Skeletal muscle cell (primary cell): ENCODE measurements around the gene CDC42BPA.
"Not testable (repeated sequence)": the region's sequence is repeated elsewhere in the genome, so short reads cannot be mapped to it uniquely, and the experiment has no call there.

Source experiments
- DNase-seq: peaks from one replicate; pipeline ENCODE4 v3.0.0-alpha.2; 2010; ENCODE audit warnings: low read depth
- H3K4me3 ChIP-seq: 2 replicates; pipeline ENCODE4 v1.5.1; 2011; ENCODE audit warnings: low read depth, mild to moderate bottlenecking, control low read depth, low read length, moderate library complexity

Gene CDC42BPA

DNA sequence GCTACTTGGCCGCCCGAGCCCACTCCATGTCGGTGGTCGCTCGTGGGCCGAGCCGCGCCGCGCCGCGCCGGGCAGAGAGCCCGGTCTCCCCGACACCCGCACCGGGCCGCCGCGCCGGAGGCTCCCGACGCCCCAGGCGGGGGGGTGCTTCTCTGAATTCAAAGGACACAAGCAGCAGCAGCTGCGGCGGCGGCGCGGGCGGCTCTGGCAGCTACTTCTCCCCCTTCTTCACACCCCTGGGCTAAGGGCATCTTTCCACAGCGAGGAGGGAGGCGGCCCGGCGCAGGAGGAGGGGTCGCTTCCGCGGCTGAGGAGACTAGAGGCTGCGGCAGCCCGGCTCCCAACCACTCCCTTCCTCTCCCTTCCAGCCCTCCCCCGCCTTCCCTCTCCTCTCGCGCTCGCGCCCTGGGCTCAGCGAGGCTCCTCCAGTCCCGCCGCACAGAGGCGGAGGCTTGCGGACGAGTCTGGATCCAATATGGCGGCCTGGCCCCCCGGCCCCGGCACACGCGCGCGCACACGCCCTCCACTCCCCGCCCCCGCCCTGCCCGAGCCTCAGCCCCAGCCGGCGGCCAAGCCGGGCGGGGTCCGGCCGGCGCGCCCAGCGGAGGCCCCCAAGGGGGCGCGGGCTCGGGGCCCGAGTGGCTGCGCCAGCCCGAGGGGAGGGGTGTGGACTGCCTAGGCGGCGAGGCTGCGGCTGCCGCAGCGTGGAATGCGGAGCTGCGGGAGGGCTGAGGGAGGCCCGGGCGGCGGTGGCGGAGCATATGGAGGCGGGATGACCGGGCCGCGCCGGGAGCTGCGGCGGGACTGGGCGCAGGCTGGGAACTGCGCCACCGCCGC, at the start of gene CDC42BPA:
CDC42BPA (minus strand) TSS at position 477 of the 837 bp plus-strand sequence. CDS start 1,310 bp downstream, outside the sequence.
- DNase-seq = peak; percentile 70
- peak within 1 kb of the TSS; percentile 90 for H3K4me3 ChIP-seq

DNA sequence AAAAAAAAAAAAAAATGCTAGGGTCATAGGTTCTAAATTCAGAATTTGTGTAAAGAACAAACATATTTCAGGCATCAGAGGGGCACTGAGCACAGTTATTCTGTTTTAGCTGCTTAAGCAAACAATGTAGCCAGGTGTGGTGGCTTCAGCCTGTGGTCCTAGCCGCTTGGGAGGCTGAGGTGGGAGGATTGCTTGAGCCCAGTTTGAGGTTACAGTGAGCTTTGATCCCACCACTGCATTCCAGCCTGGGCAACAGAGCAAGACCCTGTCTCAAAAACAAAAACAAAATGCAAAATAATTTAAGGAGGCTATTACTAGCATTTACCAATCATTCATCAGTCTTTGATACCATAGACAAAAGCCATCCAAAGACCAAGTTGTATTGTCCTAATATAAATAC, 49.7 kb upstream of the CDC42BPA start:
- no peak for DNase-seq
- H3K4me3 ChIP-seq = no peak overlapping the region

DNA sequence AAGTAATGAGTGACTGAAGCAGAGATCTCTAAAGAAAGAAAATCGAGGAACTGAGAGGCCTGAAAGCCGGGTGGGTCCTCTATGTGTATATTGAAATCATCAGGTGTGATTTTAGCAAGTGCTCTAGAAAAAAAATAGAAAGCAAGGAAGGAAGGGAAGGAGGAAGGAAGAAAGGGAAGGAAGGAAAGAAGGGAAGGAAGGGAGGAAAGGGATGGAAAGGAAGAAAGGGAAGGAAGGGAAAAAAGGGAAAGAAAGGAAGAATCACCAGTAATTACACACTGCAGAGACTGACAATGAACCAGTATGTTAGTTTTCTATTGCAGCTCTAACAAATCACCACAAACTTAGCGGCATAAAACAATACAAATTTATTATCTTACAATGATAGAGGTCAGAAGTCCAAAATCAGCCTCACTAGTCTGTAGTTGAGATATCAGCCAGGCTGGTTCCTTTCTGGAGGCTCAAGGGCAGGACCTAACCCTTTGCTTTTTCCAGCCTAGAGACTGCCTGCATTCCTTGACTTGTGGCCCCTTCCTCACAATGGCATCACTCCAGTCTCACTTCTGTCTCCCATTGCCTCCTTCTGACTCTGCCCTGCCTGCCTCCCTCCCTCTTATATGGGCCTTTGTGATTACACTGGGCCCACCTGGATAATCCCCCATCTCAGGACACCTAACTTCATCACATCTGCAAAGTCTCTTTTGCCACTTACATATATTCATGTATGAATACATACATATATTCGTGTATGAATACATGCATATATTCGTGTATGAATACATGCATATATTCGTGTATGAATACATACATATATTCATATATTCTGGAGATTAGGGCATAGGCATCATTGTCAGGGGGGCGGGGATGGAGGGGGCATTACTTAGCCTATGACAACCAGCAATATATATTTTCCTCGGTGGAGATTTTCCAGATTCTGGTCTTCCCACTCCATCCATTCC, 47.5 kb upstream of the CDC42BPA start:
- DNase-seq = no peak
- H3K4me3 ChIP-seq = no peak overlapping the region

- H3K4me3 ChIP-seq = no peak overlapping the region
- DNase-seq = no peak
Measured at GRCh38 chr1:227364657-227365056, 46.4 kb upstream of the CDC42BPA start.

GRCh38 chr1:227363825-227364224, 45.5 kb upstream of the CDC42BPA start:
- no peak for DNase-seq
- no peak overlapping the region for H3K4me3 ChIP-seq

- H3K4me3 ChIP-seq = no peak overlapping the region
- no peak for DNase-seq
Measured at GRCh38 chr1:227362039-227362438, 43.7 kb upstream of the CDC42BPA start.

GRCh38 chr1:227357927-227358302, 39.6 kb upstream of the CDC42BPA start:
- no peak overlapping the region for H3K4me3 ChIP-seq
- DNase-seq = no peak

DNA sequence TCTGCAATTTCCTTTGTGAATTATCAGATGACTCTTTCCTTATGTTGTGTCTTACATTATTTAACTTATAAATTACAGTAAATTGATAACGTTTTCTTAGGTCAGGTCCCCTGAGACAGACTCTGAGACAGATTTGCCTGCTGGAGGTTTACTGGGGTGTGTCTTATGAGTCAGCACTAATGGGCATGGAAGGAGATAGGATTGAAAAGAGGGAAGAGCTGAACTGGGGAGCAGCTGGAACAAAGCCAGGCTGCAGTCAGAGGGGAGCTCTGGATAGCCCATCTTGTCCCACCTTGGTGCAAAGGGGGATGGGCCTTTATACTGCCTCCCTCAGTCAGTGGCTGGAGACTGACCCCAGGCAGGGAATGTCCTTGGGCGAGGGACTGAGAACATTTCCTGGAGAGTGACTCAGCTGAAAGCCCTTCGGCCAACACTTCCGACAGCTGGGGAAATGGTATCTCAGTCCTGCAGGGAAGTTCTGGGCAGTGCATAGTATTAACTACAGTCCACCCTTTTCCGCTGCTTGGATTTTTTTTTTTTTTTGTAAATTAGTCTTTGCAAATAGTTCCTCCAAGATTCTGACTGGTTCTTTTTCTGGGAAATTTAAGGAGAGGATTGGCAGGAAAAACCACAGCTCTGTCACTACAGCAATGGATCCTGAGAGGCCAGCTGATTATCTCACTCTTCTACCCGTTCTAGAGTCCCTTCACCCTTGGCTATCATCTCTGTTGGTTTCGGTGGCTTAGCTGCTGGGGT, 39.1 kb upstream of the CDC42BPA start:
- no peak overlapping the region for H3K4me3 ChIP-seq
- peak; percentile 70 for DNase-seq

DNA sequence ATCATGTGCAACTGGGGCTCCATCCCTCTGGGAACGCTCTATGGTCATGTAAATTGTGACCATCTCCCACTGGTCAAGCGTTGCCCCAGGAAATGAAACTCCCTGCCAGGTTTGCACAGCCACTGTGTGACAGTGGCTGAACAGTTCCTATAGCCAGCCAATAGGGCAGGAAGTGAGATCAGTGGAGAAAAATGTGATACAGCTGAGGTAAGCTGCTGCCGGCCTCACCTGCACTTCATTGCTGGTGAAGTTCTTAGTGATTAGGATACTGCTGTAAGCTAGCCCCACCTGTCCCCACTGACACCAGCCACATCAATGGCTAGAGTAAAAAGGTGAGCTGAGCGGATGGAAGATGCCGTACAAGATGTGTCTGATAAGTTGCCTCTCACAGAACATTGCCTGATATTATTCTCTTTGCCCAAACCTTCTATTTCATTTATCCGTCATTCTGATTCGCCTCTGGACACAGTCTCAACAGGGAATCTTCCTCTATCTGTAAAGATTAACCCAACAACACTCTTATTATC, 38.4 kb upstream of the CDC42BPA start:
- no peak for DNase-seq
- no peak overlapping the region for H3K4me3 ChIP-seq

DNA sequence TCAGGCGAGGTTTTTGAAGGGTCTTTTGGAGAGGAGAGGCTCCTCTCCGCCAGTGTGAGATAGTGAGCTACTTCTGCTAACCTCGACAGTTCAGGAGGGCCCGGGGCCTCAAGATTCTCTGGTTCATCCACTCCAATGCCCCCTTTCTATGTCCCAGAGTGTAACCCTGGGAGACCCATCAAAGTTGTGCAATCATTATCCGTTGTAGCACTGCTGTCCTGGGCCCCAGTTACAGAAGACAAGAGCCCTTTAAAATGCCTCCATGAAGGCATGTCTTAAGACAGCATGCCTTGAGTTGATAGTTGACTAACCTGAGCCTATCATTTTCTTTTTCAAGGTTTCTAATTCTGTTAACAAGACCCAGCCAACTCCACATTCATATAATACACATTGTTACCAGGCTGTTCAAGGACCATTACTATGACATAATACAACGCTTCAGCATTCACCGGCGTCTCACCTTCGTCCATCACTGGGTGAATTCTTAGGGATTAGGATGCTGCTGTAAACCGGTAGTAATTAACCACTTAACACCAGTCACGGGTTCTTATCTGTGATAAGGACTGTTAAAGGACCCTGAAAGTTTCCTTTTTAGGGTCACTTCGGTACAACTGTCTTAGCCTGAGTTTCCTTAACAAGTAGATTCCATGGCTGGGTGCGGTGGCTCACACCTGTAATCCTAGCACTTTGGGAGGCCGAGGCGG, 37.4 kb upstream of the CDC42BPA start:
- no peak for DNase-seq
- H3K4me3 ChIP-seq = no peak overlapping the region

GRCh38 chr1:227353186-227353585, 34.9 kb upstream of the CDC42BPA start:
- no peak for DNase-seq
- no peak overlapping the region for H3K4me3 ChIP-seq

- H3K4me3 ChIP-seq, DNase-seq: not testable (repeated sequence)
Measured at GRCh38 chr1:227352164-227352563, 33.9 kb upstream of the CDC42BPA start.

DNA sequence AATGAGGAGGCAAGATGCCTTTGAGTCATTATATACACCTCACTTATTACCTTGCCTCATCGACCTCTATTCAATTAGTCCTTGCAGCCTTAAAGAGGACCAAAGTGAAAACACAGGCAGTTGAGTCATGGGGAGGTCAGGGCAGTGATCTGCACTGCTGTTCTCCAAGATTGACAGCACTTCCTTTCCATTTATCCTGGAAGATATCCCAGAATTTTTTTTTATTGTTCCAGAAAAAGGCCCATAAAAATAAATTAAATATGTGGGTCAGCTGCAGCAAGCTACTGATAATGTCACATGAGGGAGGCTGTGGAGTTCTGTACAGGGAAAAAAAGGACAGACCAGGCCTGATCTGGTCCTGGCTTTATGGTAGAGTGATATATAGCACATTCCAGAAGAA, 33.2 kb upstream of the CDC42BPA start:
- no peak overlapping the region for H3K4me3 ChIP-seq
- no peak for DNase-seq

GRCh38 chr1:227349967-227350366, 31.7 kb upstream of the CDC42BPA start:
- no peak for DNase-seq

DNA sequence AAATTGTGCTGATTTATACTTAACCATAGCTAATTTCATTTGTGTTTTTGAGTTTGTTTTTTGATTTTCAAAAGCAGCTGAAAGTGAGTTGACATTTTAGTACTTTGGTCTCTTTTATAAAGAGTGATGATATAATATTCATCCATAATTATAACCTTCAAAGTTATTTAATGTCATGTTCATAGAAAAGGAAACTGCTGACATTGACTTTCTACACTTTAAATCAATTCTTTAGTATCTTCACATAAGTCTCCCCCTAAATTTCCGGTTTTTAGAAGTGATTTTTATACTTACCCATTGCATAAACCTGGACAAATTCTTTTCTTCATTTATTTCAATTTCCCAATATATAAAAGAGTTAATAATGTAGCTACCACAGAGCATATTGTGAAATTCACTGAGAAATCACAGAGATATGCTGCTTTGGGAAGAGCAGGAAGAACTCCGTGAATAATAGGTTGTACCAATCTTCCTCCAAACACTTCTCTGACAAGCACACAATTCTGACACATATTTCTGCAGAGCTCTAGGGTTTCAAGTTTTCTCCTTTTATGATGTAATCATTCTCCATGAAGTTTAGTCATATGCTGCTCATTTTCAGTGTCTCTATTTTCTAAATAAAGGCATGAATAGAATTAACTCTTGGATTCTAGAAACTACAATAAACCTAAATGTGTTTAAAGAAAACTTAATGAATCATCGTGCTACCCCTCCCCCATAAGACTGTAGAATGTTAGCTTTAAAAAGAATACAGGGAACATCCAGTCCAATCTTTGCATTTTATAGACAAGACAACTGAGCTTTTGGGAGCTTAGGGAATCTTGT, 25.6 kb upstream of the CDC42BPA start:
- DNase-seq = peak; percentile 91
- no peak overlapping the region for H3K4me3 ChIP-seq

More at GRCh38 chr1:227349967-227350366, 31.7 kb upstream of the CDC42BPA start:
- H3K4me3 ChIP-seq = no peak overlapping the region

- no peak for DNase-seq
Measured at GRCh38 chr1:227343206-227343605, 24.9 kb upstream of the CDC42BPA start.

DNA sequence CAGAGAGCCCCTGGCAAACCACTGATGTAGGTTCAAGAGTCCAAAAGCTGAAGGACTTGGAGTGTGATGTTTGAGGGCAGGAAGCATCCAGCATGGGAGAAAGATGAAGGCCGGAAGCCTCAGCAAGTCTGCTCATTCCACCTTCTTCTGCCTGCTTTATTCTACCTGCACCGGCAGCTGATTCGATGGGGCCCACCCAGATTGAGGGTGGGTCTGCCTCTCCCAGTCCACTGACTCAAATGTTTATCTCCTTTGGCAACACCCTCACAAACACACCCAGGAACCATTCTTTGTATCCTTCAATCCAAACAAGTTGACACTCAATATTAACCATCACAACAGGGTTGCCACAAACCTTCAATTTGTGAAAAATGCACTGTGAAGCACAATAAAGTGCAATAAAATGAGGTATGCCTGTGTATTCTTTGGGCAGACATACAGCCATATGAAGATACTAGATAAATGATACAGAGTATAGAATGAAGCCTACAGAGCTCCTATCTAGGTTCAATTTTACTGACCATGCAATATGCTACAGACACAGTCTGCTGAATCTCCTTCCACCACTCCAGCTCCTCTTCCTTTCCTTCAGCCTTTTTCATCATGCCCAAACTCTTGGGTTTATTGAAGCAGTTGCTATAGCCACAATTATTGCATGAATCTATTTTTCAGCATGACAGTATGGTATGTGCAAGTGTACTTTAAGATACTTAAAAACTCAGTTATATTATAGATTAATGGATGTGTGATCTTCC, 24.0 kb upstream of the CDC42BPA start:
- H3K4me3 ChIP-seq = no peak overlapping the region
- no peak for DNase-seq

More at GRCh38 chr1:227343206-227343605, 24.9 kb upstream of the CDC42BPA start:
- H3K4me3 ChIP-seq = no peak overlapping the region
